EL (cell line): ENCODE data around the gene GJC3.
"Not testable (repeated sequence)": the region's sequence is repeated elsewhere in the genome, so short reads cannot be mapped to it uniquely, and the experiment has no call there.

ENCODE experiments used
- DNase-seq: peaks from one replicate; pipeline ENCODE4 v3.0.0-alpha.2; 2016

The GJC3 gene

DNA sequence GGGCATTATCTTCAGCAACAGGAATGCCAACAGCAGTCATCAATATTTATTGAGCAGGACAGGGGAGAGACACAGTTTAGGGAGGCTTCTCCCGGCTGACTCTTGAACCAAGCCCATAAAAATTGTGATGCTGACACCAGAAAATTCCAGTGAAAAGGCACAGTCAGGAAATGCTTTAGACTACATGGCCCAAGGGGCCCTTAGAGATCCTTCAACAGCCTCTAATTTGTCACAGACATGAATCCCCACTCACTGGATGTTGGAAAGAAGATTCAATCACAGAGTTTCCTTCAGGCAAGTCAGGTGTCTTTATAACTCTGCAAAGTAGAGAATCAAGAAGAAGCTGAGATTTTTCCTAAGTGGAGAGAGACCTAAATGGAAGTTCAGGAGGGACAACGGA lies 1.2 kb downstream of the GJC3 start:
- DNase-seq: no peak

DNA sequence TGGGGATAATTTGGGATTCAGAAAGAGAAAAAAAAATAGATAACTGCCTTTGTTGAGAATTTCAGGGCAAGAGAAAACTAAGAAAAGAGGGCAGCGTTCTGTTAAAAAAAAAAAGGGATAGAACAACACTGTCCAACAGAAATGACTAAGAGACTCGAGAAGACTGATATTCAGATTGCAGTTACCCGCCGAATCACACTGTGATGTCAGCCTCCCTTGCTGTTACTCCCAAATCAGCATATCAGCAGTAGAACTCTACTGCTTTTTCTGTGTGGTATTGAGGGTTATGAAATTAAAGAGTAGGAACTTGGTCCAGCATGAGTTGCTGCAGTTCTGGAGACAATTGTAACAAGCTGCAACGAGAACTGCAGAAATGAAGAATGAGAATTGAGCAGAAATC lies 1.9 kb downstream of the GJC3 start:
- DNase-seq: no peak

DNA sequence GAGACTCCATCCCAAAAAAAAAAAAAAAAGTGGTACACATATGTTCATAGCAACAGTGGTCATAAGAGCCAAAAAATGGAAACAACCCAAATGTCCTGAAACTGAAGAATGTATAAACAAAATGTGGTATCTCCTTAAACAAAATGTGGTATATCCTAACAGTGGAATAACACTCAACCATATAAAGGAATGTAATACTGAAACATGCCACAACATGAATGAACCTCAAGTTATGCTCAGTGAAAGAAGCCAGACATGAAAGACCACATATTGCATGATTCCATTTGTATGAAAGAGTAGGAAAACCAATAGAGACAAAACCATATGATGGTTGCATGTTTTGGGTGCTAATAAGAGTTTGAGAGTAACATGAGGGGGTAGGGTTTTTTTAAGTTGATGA lies 3.1 kb downstream of the GJC3 start:
- no peak for DNase-seq

DNA sequence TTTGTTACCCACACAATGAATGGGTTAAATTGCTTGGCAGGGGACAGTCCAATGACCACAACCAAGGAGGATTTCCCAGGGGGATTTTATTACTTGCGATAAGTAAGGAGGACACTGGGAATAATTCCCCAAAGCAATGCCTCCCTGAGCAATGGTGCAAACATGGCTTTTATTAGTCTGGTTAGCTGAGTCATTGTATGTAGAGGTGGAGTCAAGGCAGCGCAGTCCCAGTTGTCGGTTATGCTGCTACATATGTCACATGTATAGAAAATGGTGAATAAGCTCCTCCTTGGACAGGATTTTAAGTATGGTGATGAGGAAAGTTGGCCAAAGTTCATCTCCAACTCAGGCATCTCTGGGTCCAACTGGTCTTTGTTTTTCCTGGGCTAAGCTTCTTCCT lies 6.2 kb downstream of the GJC3 start:
- no peak for DNase-seq

DNA sequence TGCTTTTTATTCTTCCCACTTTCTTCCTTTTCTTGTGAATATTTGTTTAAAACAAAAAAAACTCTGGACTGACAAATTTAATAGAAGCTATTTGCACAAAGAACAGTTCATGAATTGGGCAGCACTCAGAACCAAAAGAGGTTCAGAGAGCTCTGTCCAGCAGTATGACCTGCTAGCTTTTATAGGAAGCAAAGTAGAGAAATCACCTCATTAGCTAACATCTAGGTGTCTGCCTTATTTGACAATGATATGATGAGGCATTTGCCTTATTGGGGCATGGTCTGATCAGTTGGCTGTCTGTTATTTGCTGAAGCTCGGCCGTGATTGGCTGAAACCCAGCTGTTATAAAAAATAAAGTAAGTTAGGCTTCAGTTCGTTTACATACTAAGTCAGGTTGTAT lies 9.3 kb downstream of the GJC3 start:
- DNase-seq: peak; percentile 11

DNA sequence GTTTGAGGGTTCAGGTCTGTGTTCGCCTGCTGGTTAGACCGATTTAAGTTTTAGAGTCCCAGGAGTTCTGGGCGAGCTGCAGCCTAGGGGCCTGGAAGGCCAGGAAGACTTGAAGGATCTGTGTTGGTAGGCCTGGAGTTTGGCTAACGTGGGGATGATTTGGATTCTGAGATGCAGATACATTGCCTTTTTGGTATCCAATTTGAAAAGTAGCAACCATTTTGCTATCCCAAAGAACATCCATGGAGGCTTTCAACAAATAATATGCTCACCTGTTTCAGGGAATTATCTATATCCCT lies 9.7 kb downstream of the GJC3 start:
- DNase-seq: no peak

DNA sequence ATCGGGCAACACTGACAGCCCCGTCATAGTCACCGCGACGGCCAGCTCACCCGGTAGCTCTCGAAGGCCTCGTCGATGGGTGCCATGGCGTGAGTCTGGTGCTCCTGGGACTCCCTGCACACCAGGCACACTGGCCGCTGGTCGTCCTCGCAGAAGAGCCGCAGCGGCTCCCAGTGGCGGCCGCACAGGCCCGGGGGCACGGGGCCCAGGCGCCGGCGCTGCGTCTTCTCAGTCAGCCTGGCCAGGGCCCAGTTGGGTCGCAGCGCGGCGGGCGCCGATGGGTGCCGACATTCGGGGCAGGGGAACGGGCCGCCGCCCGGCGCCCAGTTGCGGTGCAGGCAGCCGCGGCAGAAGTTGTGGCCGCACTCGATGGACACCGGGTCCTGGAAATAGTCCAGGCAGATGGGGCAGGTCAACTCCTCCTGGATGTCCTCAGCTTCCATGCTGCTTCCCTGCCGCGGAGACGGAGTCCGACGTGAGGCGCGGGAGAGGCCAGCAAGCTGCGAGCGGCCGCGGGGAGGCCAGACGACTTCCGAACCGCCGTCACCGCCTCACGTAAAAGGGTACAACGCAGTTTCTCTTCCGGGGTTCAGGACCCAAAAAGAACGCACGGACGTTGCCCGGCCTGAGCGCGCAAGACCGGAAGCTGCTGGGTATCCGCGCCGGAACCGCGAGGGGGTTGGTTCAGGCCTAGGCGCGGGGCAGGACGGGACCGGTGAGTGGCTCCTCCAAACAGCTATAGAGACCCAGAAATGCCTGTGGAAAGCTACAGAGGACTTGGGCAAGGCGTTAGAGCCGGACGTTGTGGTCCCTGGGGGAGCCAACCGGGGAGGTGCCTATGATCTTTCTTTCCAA lies 10.2 kb downstream of the GJC3 start, which contains the start of gene TRIM4:
TSS of gene TRIM4 (minus strand) at position 572 of the 855 bp plus-strand sequence. CDS start at position 443, 129 bp downstream.
- DNase-seq: peak; percentile 93

DNA sequence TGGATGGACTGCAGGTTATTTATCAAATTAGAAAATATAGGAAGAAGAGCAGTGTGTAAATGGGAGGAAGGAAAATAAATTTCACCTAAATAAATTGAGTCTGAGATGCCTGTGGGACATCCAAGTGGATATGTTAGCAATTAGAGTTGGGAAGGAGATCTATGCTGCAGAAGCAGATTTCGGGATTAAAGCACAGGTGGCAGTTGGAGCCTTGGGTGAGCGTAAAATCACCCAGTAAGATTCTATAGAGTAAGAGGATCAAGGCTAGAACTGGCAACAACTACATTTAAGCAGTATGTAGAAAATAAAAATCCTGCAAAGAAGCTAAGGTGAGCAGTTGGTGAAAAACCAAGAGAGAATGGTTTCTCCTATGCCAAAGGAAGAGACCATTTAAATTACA lies 18.4 kb downstream of the GJC3 start:
- no peak for DNase-seq

DNA sequence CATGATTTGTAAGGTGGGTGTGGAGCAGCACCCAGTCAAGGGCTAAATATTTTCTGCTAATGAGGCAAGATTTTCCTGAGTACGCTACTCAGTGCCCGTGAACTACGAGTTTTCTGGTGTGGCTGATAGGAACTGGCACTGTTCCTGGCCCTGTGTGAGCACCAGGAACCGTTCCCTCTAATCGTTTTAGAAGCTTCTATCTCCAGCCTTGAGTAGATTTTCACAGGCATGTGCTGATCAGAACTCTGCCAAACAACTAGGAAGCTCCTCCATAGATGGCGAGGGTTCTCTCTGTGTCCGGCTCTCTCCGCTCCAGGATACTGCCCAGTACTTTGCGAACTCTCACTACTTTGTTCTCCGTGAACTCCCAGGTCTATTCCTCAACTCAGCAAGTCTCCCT lies 27.8 kb downstream of the GJC3 start:
- DNase-seq: no peak

DNA sequence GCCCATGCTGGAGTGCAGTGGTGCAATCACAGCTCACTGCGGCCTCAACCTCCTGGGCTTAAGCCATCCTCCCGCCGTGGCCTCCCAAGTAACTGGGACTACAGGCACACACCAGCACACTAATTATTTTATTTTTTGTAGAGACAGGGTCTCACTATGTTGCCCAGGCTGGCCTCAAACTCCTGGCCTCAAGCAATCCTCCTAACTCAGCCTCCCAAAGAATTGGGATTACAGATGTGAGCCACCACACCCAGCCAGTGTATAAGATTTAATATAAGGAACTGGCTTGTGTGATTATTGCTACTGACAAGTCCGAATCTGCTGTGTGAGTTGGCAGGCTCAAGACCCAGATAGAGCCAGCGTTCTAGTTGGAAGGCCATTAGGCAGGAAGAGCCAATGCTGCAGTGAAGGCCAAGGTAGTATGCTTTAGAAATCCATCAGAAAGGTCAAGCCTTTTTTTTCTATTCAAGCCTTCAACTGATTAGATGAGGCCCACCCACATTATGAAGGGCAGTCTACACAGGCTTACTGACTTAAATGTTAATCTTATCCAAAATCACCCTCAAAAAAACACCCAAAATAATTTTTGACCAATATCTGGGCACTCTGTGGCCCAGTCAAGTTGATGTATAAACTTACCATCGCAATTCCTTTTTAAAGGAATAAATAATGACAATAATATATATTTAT lies 29.4 kb downstream of the GJC3 start:
- no peak for DNase-seq

DNA sequence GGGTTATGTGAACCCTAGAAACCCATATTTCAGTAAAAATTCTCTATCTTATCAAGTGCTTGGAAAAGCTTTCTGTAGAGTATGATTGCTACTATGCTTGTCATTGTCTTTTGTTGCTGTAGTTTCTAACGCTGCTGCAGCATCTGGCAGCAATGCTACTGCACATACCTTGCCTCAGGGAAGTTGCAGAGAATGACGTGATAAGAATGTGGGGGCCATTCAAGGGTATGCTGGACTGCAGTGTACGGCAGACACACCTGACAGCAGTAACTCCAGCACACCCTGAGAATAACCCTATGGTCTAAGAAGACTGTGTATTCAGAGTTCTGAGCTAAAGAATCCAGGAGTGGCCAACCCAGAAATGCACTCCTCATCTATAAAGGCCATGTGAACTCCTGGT lies 30.6 kb downstream of the GJC3 start:
- no peak for DNase-seq

DNA sequence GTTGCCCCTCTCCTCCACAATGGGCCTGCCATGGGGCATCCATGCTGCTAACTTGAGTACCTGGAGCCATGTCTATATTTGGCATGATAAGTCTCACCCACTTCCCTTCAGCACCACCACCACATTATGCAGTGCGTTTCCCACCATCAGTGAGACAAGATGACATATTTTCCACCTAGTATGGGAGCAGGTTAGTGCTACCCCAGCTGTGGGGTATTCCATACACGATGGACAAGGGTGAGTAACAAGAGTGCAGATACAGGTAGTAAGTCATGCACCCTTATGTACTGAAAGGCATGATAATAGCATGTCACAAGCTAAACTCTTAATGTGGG lies 31.4 kb downstream of the GJC3 start:
- DNase-seq: no peak

DNA sequence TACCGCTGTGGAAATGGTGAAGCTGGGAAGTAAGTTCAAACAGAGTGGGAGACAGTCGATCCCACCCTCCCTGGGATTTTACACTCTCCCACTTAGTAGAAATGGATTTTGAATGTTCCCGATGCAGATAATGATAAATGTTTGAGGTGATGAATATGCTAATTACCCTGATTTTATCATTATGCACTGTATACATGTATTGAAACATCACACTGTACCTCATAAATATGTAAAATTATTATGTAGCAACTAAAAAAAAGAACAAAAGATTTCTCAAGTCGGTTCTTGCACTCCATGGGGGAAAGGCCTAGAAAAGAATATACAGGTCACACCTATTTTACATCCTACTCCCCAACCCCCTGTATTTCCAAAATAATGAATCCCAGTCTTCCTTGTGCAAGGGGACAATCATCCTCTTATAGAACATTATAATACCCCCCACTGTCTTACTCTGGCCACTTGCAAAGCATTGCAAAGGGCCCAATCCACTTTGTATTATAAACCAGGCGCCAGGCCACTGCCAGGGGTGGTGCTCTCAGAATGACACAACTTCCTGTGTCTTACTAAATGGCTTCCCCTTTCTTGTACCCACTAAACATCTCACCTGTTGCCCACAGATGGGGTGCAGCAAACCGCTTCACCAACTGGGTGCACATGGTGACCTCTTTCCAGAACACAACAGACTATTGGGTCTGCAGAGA lies 31.9 kb downstream of the GJC3 start:
- no peak for DNase-seq

DNA sequence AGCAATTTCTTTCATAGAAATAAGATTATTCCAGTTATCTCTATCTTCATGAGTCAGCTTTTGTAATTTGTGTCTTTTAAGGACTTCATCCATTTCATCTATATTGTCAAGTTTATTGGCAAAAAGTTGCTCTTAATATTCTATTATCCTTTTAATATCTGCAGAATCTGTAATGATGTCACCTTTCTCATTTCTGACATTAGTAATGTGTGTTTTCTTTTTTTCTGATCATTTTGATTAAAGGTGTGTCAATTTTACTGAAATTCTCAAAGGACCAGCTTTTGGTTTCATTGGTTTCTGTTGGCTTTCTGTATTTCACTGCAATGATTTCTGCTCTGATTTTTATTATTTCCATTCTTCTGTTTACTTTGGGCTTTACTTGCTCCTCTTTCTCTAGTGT lies 34.7 kb downstream of the GJC3 start:
- DNase-seq: no peak

DNA sequence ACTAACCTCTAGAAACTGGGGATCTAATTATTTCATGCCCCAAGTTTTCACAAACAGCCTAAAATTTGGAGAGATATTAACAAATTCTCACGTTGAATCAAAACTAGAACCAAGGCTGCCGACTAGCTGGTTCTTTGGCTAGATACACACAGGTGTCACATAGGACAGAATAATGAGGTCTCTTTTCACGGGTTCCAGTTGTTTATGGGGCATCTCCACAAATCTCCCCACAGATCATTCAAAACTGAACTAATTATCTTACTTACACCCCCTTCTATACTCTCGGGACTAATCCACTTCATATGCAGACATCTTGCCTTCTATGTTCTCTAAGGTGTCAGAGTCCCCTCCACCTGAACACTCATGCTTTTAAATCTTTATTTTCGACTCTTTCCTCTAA lies 36.1 kb downstream of the GJC3 start:
- DNase-seq: no peak

DNA sequence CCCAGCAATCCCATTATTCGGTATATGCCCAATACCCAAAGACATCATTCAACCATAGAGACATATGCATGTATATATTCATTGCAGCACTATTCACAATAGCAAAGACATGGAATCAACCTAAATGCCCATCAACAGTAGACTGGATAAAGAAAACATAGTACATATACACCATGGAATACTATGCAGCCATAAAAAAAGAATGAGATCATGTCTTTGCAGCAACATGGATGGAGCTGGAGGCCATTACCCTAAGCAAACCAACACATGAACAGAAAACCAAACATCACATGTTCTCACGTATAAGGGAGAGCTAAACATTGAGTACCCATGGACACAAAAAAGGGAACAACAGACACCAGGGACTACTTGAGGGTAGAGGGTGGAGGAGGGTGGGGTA lies 39.1 kb downstream of the GJC3 start:
- not testable (repeated sequence) for DNase-seq

DNA sequence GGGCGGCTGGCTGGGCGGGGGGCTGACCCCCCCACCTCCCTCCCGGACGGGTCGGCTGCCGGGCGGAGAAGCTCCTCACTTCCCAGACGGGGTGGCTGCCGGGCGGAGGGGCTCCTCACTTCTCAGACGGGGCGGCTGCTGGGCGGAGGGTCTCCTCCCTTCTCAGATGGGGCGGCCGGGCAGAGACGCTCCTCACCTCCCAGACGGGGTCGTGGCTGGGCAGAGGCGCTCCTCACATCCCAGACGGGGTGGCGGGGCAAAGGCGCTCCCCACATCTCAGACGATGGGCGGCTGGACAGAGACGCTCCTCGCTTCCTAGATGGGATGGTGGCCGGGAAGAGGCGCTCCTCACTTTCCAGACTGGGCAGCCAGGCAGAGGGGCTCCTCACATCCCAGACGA lies 41.1 kb downstream of the GJC3 start:
- not testable (repeated sequence) for DNase-seq

DNA sequence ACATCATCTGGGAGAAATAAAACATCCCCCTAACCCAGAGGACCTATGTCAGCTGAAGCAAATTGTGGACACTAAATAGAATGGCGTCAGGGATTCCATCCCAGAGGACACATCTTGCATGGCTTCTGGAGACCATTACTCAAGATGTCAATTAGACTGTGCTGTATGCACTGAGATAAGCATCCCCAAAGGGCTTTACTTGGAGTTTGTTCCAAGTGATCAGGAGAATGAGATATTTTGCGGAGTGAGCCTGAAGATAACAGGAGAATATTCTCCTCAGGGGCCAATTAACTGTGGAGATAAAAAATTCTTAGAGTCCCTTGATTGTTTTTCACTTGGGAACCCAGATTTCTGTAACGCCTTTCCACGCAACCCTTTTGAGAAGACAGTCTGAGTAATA lies 48.0 kb downstream of the GJC3 start:
- no peak for DNase-seq

DNA sequence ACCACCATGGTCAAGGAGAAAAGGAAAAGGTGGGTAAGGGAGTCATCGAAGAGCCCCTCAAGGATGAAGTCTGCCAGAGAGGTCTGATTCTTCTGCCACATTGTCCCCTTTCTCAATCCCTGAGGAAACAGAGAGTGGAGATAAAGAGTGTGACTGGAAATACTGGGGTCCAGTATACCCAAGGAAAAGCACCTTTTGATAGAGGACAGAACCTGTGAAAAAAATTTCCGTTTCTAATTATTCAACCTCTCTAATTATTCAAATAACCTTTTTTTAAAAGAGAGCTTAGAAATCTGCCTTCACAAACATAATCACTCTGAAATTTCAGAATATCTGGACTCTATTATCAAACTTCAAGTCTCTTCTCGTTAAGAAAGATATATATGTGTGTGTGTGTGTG lies 52.5 kb downstream of the GJC3 start, which contains the start of gene OR2AE1:
TSS of gene OR2AE1 (minus strand) at position 101 of the 400 bp plus-strand sequence. CDS start at position 101, 0 bp downstream.
- DNase-seq: no peak

DNA sequence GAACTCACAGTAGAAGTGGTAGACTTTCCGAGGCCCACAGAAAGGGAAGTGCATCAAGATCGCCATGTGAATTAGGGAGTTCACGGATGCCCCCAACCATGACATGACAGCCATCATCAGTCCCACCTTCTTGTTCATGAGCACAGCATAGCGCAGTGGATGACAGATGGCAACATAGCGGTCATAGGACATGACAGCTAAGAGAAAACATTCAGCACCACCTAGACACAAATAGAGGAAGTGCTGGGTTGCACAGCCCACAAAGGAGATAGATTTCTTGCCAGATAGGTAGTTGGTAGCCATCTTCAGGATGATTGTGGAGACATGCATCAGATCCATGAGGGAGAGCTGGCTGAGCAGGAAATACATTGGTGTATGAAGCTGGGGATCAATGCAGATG lies 52.9 kb downstream of the GJC3 start:
- DNase-seq: no peak
